Measurements from ENCODE around the gene TOMM20.

- TF ChIP-seq CTCF (IDR thresholded peaks at IDR 0.05; ENCODE audit: low read length): no peak
- TF ChIP-seq EZH2 (optimal IDR thresholded peaks at IDR 0.05; ENCODE audit: low read depth, low read length): no peak
These were observed 54.1 kb downstream of the TOMM20 start for GRCh38 chr1:235074523-235075047.
